ENCODE data around the gene CP. TPM values are rescaled to one million over a fixed set of nuclear protein-coding genes. Genes with fewer than 3 reads are reported as not detected.

CP gene
- polyA plus RNA-seq, 3 donors: 0.04 TPM; not detected in 2

GRCh38 chr3:149247929-149248691, 26.5 kb upstream of the CP start:
- DNase-seq: no peak
- H3K4me2 ChIP-seq (replicated peaks; ENCODE audit: extremely low read depth, low read length, poor library complexity, severe bottlenecking): no peak overlapping the region
- Mint-ChIP-seq H3K36me3 (no peaks in the 10 kb centered on the region), H3K9me3 (no peaks in the 10 kb centered on the region), H3K27me3 (ENCODE audit: low read depth in 3 of 3) (peaks cover 0 to 8% (median 4%) of the 10 kb centered on the region in 3 donors), H3K4me1 (peaks cover 27% of the 10 kb centered on the region), H3K4me3 (no peak overlapping the region), H3K27ac (no peak overlapping the region)
- peaks cover 26 to 45% of the 10 kb centered on the region in 2 donors for H3K4me1 ChIP-seq (ENCODE audit: control insufficient read depth in 1 of 2, insufficient read depth in 2 of 2, low read length in 2 of 2)
- H2AFZ ChIP-seq (ENCODE audit: insufficient read depth, low read depth, low read length, poor library complexity, severe bottlenecking): no peak overlapping the region
- no peaks in the 10 kb centered on the region for H4K20me1 ChIP-seq (ENCODE audit: insufficient read depth, low read length)
- no peak for TF ChIP-seq CTCF (IDR thresholded peaks at IDR 0.05)
- no peak overlapping the region for H3K4me3 ChIP-seq (replicated peaks in 1 of 3; ENCODE audit: low read depth in 2 of 3, low read length in 3 of 3)
- no peaks in the 10 kb centered on the region for H3K36me3 ChIP-seq (replicated peaks in 1 of 2; ENCODE audit: control insufficient read depth in 1 of 2, insufficient read depth in 2 of 2, low read length in 2 of 2)
- no peaks in the 10 kb centered on the region for H3K79me2 ChIP-seq (ENCODE audit: insufficient read depth, low read length)
- intact Hi-C loops (cut with micrococcal nuclease): no loop called here
- H3K9me3 ChIP-seq (replicated peaks in 1 of 2; ENCODE audit: control insufficient read depth in 1 of 2, insufficient read depth in 1 of 2, low read length in 2 of 2): no peaks in the 10 kb centered on the region
- no peak overlapping the region for H3K27ac ChIP-seq (ENCODE audit: low read depth in 1 of 2, low read length in 2 of 2)
- no CpG with 5 or more reads among the region's 5 CpGs for WGBS (ENCODE audit: insufficient coverage)
- H3K27me3 ChIP-seq (ENCODE audit: control insufficient read depth in 2 of 2, insufficient read depth in 2 of 2, low read length in 2 of 2): no peaks in the 10 kb centered on the region
- H3K9ac ChIP-seq (ENCODE audit: insufficient read depth, low read length, poor library complexity, severe bottlenecking): no peak overlapping the region

GRCh38 chr3:149247008-149247710, 25.5 kb upstream of the CP start:
- Histone ChIP-seq H3K27me3 (ENCODE audit: control insufficient read depth in 2 of 2, insufficient read depth in 2 of 2, low read length in 2 of 2) (no peaks in the 10 kb centered on the region), H3K4me1 (ENCODE audit: control insufficient read depth in 1 of 2, insufficient read depth in 2 of 2, low read length in 2 of 2) (peaks cover 26 to 39% of the 10 kb centered on the region in 2 donors), H2AFZ (ENCODE audit: insufficient read depth, low read depth, low read length, poor library complexity, severe bottlenecking) (no peak overlapping the region), H3K4me3 (replicated peaks in 1 of 3; ENCODE audit: low read depth in 2 of 3, low read length in 3 of 3) (no peak overlapping the region), H3K27ac (ENCODE audit: low read depth in 1 of 2, low read length in 2 of 2) (no peak overlapping the region), H3K9me3 (replicated peaks in 1 of 2; ENCODE audit: control insufficient read depth in 1 of 2, insufficient read depth in 1 of 2, low read length in 2 of 2) (no peaks in the 10 kb centered on the region), H3K79me2 (ENCODE audit: insufficient read depth, low read length) (no peaks in the 10 kb centered on the region), H4K20me1 (ENCODE audit: insufficient read depth, low read length) (no peaks in the 10 kb centered on the region), H3K4me2 (replicated peaks; ENCODE audit: extremely low read depth, low read length, poor library complexity, severe bottlenecking) (no peak overlapping the region), H3K36me3 (replicated peaks in 1 of 2; ENCODE audit: control insufficient read depth in 1 of 2, insufficient read depth in 2 of 2, low read length in 2 of 2) (no peaks in the 10 kb centered on the region), H3K9ac (ENCODE audit: insufficient read depth, low read length, poor library complexity, severe bottlenecking) (no peak overlapping the region)
- Mint-ChIP-seq H3K9me3 (no peaks in the 10 kb centered on the region), H3K27me3 (ENCODE audit: low read depth in 3 of 3) (peaks cover 0 to 8% (median 4%) of the 10 kb centered on the region in 3 donors), H3K27ac (no peak overlapping the region), H3K4me1 (peaks cover 24% of the 10 kb centered on the region), H3K36me3 (no peaks in the 10 kb centered on the region), H3K4me3 (no peak overlapping the region)
- DNase-seq: no peak
- intact Hi-C loops (cut with micrococcal nuclease): no loop called here
- WGBS (ENCODE audit: insufficient coverage): 100% methylated on average over 1 of the region's 6 CpGs
- no peak for TF ChIP-seq CTCF (IDR thresholded peaks at IDR 0.05)

All from CD14-positive monocyte (primary cell).